ENCODE measurements around the gene CD300A. TPM values are rescaled to one million over a fixed set of nuclear protein-coding genes. Genes with fewer than 3 reads are reported as not detected.

CD300A gene
- total and polyA plus RNA-seq, 2 donors (not counting 3 experiments of a cell fraction or from before 2014, with no cell fraction given) = not detected

DNA sequence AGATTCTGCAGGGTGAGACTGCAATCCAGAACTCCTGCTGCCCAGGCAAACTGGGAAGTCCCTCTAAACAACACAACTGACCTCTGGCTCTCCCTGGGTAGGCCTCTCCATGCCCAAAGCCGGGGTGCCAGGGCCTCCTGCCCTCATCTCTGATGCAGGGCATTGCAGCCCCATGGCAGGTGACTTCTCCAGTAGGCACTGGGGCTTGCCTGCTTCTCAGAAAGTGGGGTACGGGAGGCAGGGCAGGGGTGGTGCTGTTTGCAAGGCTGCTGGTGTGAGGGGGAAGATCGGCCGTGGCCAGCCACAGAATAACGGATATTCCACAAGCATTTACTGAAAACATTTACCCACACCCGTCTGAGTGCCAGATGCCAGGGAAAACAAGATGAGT lies 38.7 kb upstream of the CD300A start:
- CTCF ChIA-PET = no interaction called here
- no peak overlapping the region for H3K9ac ChIP-seq (replicated peaks; ENCODE audit: extremely low read depth, insufficient read depth, low read length)
- DNase-seq (ENCODE audit: low read depth, low spot score) = no peak
- POLR2A ChIA-PET = no interaction called here
- no peaks in the 10 kb centered on the region for H3K36me3 ChIP-seq (ENCODE audit: control insufficient read depth in 2 of 2, extremely low read depth in 1 of 2, insufficient read depth in 2 of 2, low read length in 2 of 2)
- intact Hi-C loops (cut with micrococcal nuclease) (no loop called here), dilution Hi-C loops (cut with MboI; ENCODE audit: extremely low pct_ligation_motif_present, low sequenced_read_pairs) (no loop called here)
- no peak overlapping the region for H2AFZ ChIP-seq (ENCODE audit: low read depth, low read length)
- H3K9me1 ChIP-seq (replicated peaks; ENCODE audit: control insufficient read depth, extremely low read depth, insufficient read depth, low read length) = no peaks in the 10 kb centered on the region
- H3K9me3 ChIP-seq (replicated peaks; ENCODE audit: control insufficient read depth, insufficient read depth, low read length) = no peaks in the 10 kb centered on the region
- no peak overlapping the region for H3K27ac ChIP-seq (ENCODE audit: insufficient read depth, low read depth, low read length)
- H3K27me3 ChIP-seq (ENCODE audit: control insufficient read depth in 2 of 2, insufficient read depth in 2 of 2, low read length in 2 of 2) = peaks cover 21 to 25% of the 10 kb centered on the region in 2 experiments
- FAIRE-seq = no peak
- TF ChIP-seq MYC (IDR thresholded peaks at IDR 0.05; ENCODE audit: low read depth, low read length) (no peak), POLR2AphosphoS5 (IDR thresholded peaks at IDR 0.05; ENCODE audit: insufficient read depth, low read depth, low read length) (no peak), FOS (IDR thresholded peaks at IDR 0.05; ENCODE audit: borderline replicate concordance, insufficient read depth, low read length) (no peak), GATA2 (IDR thresholded peaks at IDR 0.05; ENCODE audit: insufficient read depth, insufficient read length, low read depth, low read length) (no peak), JUN (IDR thresholded peaks at IDR 0.05; ENCODE audit: borderline replicate concordance, insufficient read depth, insufficient read length, low read depth) (no peak), POLR2A (IDR thresholded peaks at IDR 0.05; ENCODE audit: low read depth, low read length) (no peak), EZH2 (IDR thresholded peaks at IDR 0.05; ENCODE audit: borderline replicate concordance, low read depth, low read length, severe bottlenecking) (no peak)
- TF ChIP-seq, protein P1, sequence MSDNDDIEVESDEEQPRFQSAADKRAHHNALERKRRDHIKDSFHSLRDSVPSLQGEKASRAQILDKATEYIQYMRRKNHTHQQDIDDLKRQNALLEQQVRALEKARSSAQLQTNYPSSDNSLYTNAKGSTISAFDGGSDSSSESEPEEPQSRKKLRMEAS (IDR thresholded peaks at IDR 0.05; ENCODE audit: insufficient read depth, insufficient read length) = no peak
- TF ChIP-seq, protein P2, sequence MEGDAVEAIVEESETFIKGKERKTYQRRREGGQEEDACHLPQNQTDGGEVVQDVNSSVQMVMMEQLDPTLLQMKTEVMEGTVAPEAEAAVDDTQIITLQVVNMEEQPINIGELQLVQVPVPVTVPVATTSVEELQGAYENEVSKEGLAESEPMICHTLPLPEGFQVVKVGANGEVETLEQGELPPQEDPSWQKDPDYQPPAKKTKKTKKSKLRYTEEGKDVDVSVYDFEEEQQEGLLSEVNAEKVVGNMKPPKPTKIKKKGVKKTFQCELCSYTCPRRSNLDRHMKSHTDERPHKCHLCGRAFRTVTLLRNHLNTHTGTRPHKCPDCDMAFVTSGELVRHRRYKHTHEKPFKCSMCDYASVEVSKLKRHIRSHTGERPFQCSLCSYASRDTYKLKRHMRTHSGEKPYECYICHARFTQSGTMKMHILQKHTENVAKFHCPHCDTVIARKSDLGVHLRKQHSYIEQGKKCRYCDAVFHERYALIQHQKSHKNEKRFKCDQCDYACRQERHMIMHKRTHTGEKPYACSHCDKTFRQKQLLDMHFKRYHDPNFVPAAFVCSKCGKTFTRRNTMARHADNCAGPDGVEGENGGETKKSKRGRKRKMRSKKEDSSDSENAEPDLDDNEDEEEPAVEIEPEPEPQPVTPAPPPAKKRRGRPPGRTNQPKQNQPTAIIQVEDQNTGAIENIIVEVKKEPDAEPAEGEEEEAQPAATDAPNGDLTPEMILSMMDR (IDR thresholded peaks at IDR 0.05; ENCODE audit: extremely low read depth in 1 of 2, insufficient read depth in 1 of 2, low read depth in 1 of 2, low read length in 2 of 2) = no peak
- H3K4me3 ChIP-seq (replicated peaks in 1 of 3; ENCODE audit: insufficient read depth in 1 of 3, low read depth in 1 of 3, low read length in 3 of 3) = no peak overlapping the region
- no peaks in the 10 kb centered on the region for H3K4me1 ChIP-seq (ENCODE audit: control insufficient read depth, extremely low read depth, insufficient read depth, low read length)
- no peak overlapping the region for H3K4me2 ChIP-seq (ENCODE audit: insufficient read depth, low read length)
- BruUV-seq (replicated peaks) = no TSS peak
- H4K20me1 ChIP-seq (replicated peaks; ENCODE audit: control insufficient read depth, extremely low read depth, insufficient read depth, low read length) = no peaks in the 10 kb centered on the region
- H3K79me2 ChIP-seq (ENCODE audit: control insufficient read depth, insufficient read depth, low read length) = no peaks in the 10 kb centered on the region

All from endothelial cell of umbilical vein (primary cell).